Hematopoietic multipotent progenitor cell treated with erythropoietin and hydrocortisone succinate and interleukin-3 and kit ligand, for 6 days (in vitro differentiated cells): ENCODE data around the gene SPATA25.
"Not testable (repeated sequence)": the region's sequence is repeated elsewhere in the genome, so short reads cannot be mapped to it uniquely, and the experiment has no call there.

ENCODE experiments used
- DNase-seq: peaks from one replicate; pipeline ENCODE4 v3.0.0-alpha.2; 2015

The SPATA25 gene

DNA sequence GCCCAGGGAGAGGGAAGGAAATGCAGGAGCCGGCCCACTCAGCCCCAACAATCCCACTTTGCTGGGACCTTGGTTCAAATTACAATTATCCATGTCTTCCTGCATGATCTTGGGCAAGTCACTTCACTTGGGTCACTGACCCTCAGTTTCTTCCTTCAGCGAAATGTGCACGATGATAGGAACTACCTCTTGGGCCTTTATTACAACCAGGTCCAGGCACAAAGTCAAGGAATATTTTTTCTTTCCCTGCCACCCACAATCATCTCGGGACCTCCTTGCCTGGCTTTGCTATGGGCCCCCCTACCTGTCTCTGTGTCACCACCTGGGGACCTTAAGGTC lies 24.9 kb upstream of the SPATA25 start:
- DNase-seq, result no peak

DNA sequence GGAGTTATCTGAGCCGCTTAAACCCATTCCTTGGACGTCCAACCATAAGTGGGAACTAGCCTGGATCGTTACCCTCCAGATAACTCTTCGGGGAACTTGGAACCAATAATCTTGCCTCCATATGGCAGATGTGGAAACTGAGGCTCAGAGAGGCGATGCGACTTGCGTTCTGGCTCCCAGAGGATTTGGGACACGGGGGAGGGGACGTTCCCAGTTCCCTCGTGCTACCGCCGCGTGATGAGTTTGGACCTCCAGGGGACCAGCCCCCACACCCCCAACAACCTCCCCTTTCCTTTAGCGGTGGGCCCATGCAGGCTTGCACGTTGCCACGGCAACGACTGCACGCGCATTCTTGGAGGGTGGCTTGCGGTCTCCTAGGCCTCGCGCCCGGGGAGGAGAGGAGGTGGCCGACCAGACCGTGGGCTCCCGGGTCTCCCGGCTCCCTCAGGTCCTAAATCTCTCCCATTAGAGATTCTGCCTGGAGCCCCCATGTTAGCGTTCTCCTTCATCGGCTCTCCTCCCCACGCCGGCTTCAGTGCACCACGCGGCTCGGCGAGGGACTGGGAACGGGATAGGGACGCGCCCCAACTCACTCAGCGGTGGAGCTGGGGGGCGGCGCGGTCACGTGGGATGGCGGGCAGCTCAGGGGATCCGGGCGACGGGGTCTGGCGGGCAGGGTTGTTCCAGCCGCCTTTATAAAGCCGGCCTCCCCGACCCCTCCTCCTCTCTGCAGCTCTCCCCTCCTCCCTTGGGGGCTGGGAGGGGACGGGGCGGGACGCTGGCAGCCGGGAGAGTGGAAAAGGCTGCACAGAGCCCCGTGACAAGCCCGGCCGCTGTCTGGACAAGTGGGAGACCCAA lies 24.3 kb upstream of the SPATA25 start, which contains the start of gene PLTP:
Gene PLTP, minus strand, starts transcription at position 670 of the 858 bp plus-strand sequence. CDS start 703 bp downstream, outside the sequence.
- peak; percentile 72 for DNase-seq

DNA sequence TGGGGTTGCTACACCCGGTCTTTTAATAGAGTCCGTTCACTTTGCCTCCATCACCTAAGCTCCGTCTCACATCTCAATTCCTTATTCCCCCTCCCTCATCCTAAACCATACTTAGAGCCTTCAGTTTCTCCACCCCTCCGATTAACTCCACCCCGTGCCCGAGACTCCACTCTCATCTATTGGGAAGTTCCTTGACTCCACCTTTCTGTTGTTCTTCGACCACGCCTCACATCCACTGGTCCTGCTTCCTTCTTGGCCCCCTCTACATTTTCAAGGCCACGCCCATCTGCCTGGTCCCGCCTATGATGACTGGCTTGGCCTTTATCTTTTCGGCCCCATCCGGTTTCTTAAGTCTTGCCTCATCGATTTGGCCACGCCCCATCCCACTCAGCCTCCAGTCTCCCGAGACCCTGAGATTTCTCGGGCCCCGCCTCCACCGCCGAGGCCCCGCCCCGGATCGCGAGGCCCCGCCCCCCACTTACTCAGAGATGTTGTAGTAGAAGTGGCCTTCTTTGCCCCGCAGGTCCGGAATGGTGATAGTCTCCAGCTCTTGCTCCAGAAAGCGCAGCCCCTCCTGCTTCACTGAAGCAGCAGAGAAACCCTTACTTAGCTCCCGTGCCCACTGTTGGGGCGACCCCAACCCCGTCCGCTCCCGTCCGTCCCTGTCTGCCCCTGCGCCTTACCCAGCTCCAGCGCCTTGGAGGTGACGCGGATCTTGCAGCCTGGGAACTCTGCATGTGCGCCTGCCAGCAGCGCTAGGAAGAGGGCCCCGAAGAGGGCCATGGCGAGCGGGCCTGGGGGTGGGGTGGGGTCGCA lies 23.5 kb upstream of the SPATA25 start:
- DNase-seq, result peak; percentile 100

DNA sequence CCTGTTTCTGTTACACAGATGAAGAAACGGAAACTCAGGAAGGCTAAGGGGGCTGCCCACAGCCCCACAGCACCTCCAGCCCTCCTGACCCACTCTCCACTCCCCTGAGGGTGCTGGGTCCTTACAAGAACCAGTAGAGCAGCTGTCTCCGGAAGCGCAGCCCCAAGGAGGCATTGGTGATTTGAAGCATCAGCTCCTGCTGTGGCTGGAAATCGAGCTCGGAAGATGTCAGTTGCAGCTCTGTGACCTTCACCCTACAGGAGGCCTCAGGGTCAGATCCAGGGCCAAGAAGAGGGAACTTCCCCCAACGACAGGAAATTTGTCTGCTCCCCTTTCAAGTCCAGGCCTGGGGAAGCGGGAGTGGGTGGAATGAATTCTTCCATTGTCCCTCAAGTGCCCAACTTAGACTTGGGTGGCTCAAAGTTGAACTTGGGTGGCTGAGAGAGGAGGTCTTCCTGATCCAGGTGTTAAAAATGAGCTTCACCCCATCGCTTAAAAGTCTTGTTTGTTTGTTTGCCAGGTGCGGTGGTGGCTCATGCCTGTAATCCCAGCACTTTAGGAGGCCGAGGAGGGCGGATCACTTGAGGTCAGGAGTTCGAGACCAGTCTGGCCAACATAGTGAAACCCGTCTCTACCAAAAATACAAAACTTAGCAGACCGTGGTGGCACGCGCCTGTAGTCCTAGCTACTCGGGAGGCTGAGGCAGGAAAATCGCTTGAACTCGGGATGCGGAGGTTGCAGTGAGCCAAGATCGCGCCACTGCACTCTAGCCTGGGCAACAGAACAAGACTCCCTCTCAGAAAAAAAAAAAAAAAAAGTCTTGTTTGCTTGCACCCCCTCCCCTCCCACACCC lies 22.6 kb upstream of the SPATA25 start:
- no peak for DNase-seq

DNA sequence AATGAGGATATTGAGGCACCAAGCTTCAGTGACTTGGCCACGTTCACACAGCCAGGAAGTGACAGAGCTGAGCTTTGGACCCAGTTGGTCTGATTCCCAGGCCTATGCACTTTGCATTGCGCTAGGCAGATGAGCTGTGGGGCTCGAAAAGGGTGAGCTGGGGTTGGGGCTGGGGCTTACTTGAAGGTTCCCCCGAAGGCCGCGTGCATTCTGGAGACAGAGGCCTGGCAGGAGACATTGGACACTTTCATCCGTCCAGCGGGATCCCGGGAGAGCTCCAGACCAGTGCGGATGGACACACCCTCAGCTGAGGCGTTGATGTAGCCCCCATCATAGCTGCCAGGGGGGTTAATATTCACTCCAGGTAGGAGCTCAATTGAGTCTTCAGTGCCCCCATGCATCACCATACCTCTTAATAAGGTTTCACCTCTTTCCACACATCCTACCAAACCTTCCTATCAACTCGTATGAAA lies 21.9 kb upstream of the SPATA25 start:
- no peak for DNase-seq

DNA sequence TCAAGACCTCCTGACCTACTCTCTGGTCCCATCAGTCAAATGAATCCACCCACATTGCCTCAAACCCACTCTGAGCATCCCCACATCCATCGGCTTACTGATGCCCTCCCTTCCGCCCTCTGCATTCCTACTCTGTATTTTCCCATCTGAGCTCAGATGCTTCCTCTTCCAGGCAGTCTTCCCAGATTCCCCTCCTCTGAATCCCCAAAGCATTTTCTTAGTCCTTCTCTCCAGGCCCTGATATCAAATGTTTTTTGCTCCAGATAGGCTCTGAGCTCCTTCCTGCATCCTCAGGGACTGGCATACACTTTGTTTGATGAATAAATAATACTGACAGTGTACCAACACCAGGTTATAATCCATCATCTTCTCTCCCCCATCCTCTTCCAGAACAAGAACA lies 20.7 kb upstream of the SPATA25 start:
- DNase-seq, result no peak

DNA sequence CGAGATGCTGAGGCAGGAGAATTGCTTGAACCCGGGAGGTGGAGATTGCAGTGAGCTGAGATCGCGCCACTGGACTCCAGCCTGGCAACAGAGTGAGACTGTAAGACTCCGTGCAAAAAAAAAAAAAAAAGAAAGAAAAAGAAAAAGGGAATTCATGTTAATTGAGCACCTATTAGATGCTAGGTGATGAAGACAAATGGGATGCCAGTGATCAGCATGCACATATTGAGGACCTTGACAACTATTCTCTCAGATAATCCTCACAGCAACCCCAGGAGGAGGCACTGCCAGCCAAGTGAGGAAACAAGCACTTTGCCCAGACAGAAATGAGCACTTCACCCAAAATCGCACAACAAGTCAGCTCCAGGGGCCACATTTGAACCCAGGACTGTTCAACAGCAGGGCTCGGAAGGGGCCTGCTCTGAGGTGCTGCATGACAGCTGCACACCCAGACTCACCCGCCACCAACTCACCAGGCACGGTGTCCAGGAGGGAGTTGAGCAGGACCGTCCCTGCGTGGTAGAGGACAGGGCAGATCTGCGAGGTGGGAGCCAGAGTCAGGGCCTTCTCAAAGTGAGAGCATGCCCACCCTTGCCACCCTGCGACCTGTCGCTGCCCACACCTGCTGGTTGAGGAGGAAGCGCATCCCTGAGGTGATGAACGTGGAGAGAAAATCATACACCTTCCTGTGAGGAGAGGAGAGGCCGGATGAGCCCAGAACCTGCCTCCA lies 20.0 kb upstream of the SPATA25 start:
- no peak for DNase-seq

DNA sequence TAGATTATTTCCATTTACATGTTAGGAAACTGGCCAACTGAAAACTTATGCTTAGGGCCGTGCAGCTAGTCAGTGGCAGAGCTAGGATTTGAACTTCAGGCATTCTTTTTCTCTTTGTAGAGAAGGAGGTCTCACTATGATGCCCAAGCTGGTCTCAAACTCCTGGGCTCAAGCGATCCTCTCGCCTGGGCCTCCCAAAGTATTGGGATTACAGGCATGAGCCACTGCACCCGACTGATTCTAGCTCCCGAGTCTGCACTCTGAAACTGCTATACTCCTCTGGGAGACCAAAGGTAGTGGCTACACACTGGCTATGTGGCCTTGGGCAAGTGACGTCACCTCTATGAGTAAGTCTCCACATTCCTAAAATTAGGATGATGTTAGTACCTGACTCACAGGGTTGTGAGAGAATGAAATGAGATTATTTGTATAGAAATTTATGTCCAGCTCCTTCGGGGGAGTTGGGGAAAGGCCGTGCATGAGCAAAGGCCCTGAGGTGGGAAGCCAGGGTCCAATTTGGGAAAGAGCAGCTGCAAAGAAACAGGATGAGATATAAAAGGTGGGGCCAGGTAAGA lies 18.2 kb upstream of the SPATA25 start:
- DNase-seq, result no peak

DNA sequence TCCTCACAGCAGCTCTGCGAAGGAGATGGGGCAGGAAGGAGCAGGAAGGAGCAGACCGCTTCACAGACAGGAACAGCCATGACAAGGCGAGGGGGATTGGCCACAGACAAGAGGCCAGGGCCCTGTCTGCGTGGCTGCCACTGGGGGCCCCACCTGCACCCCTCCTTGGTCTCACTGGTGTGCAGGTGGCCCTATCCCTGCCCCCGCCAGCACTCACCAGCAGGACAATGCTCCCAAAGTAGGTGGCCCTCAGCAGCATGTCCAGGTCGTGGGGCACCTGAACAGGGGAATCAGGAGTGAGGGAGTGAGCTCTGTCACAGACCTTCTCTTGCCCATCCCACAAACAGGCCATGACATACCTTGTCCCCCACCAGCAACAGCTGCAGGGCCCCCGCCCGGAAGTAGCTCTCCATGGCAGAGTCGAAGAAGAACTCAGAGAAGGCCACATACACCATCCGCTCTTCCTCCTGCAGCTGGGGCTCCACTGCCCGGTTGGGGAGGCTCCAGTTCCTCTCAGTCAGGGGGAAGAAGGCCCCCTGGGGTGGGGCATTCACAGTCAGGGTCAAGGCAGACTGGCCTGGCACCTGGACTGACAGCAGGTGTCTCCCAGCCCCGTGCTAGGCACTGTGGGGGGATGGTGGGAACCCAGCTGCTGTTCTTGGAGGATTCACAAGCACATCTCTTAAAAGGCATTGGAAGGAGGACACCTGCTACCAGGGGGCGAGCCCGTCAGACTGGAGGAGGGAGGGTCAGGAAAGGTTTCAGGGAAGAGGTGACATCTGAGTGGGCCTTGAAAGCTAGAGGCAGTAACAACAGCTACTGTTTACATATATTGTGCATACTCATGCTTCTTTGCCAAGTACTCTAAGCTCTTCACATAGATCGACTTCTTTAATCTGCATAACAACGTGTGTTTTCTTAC lies 17.4 kb upstream of the SPATA25 start:
- no peak for DNase-seq

DNA sequence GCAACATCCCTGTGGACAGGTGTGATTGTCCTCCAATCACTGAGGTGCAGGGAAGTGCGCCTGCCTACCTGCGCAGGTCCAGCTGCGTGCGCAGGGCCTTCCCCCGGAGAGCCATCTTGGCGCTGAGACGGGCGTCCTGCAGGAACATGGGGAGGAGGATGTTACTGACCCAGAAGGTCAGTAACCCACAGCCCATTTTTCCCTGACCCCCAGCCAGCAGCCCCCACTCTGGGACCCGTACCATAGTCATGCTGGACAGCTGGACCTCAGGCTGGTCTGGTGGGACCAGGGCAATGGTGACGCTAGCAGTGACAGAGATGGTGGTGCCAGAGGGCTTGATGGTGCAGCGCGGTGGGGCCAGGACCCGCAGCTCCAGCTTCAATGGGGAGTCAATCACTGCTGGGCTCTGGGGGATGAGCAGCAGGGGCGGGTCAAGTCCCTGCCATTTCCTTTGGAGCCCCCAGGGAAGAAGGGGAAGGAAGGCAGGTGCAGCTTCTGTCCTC lies 14.8 kb upstream of the SPATA25 start:
- no peak for DNase-seq

DNA sequence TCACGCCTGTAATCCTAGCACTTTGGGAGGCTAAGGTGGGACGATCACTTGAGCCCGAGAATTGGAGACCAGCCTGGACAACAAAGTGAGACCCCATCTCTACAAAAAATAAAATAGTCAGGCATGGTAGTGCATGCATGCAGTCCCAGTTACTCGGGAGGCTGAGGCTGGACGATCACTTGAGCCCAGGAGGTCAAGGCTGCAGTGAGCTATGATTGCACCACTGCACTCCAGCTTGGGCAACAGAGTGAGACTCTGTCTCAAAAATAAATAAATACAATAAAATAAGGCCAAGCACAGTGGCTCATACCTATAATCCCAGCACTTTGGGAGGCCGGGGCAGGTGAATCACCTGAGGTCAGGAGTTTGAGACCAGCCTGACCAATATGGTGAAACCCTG lies 13.9 kb upstream of the SPATA25 start:
- not testable (repeated sequence) for DNase-seq

DNA sequence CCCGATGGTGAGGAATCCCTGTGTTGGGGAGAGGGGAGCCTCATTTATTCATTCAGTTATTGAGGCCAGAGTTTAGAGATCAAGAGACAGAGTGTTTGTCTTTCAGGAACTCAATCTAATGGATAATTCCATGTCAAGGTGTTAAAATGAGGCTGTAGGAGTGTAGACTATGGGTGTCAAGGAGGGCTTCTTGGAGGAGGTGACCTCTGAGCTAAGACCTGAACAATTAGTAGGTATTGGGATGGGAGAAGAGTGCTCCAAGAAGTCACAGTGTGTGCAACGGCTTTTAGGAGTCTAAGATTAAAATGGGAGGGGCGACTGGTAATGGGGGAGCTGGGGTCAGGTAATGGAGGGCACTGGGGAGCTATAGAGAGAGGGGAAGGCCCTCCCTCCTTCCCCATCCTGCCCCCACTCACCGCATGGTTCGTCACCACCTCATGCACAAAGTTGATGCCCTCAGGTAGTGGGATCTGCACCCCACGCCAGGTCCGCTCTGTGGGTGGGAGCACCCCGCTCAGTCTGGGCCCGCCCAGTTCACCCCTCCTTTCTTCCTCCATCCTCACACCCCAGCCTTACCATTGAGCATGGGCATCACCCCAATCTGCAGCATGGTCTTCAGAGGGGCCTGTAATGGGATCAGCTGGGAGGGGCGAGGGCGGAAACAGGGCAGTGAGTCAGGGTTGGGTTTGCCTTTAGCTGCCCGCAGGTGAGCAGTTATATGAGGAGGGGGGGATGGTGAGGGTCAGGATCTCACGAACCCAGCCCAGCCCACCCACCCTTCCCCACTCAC lies 11.8 kb upstream of the SPATA25 start:
- DNase-seq, result no peak

DNA sequence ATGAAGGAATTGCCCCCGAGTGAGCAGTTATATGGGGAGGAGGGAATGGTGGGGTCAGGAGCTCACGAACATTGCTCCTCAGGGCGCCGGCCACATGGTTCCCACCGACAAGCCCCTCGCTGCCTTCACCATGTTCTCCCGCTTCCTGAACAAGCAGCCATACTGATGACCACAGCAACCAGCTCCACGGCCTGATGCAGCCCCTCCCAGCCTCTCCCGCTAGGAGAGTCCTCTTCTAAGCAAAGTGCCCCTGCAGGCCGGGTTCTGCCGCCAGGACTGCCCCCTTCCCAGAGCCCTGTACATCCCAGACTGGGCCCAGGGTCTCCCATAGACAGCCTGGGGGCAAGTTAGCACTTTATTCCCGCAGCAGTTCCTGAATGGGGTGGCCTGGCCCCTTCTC lies 10.9 kb upstream of the SPATA25 start:
- DNase-seq, result no peak

DNA sequence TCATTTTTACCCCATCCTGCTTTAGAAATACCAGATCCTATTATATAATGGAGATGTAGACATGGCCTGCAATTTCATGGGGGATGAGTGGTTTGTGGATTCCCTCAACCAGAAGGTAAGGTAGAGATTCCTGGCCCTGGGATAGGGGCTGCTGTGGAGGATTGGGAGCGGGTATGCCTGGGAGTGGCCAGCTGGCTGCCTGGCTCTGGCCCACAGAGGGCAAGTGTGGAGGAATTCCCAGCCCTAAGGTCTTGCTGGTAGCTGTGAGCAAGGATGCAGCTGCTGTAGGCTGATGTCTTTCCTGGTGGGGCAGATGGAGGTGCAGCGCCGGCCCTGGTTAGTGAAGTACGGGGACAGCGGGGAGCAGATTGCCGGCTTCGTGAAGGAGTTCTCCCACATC lies 10.3 kb upstream of the SPATA25 start:
- no peak for DNase-seq

DNA sequence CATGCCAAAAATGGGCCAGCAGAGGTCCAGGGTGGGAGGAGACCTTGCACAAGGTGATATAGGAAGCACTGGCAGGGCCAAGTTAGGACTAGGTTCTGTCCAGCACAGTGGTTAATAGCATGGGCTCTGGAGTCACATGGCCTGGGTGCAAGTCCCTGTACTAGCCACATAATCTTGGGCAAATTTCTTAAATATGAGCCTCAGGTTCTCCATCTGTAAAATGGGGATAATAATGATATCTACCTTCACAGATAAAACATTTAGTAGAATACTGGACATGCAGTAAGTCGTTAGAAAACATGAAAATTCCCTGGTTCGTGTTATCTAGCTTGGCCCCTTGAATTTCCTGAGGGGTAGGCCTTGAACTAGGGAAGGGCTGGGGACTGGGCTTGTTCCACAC lies 9.9 kb upstream of the SPATA25 start:
- no peak for DNase-seq

DNA sequence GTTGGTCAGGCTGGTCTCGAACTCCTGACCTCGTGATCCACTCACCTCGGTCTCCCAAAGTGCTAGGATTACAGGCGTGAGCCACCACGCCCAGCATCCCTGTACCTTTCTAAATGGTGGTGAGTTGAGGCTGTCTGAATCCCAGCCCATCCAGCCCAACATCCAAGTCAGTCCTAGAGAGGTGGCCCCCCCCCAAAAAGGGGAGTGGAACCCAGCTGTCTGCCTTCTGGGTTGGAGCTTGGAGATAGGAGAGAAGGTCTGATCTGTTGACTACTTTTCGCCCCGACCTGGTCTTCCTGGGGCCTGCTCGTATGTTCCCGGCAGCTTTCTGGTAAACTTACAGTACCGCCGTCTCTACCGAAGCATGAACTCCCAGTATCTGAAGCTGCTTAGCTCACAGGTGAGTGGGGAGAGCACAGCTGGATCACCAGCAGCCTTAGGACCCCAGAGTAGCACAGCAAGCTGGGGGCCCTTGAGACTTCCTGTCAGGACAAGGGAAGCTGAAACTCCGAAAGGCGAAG lies 9.3 kb upstream of the SPATA25 start:
- no peak for DNase-seq

DNA sequence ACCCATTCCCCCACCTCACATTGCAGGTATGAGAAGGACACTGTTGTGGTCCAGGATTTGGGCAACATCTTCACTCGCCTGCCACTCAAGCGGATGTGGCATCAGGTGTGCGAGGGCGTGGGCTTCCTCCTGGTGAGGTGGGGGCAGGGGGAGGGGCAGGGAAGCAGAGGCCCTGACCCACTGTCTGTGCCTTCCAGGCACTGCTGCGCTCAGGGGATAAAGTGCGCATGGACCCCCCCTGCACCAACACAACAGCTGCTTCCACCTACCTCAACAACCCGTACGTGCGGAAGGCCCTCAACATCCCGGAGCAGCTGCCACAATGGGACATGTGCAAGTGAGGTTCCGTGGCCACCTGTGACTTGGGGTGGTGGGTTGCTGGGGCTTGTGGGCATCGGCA lies 7.4 kb upstream of the SPATA25 start:
- no peak for DNase-seq

DNA sequence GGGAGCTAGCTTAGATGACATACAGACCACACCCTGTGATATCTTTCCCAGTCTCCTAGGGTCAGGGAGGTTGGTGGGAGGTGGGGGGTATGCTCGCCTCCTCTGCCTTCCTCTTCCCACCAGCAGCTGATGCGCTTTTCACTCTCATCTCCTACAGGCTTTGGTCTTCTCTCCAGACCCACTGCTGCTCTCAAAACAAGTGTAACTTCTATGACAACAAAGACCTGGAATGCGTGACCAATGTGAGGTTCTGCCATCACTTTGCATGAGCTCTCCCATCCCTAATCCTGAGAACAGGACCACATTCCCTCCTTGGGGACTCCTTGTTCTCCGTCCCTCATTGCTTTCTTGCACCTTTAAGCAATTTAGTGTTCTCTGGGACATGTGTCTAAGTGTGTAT lies 6.4 kb upstream of the SPATA25 start:
- no peak for DNase-seq

DNA sequence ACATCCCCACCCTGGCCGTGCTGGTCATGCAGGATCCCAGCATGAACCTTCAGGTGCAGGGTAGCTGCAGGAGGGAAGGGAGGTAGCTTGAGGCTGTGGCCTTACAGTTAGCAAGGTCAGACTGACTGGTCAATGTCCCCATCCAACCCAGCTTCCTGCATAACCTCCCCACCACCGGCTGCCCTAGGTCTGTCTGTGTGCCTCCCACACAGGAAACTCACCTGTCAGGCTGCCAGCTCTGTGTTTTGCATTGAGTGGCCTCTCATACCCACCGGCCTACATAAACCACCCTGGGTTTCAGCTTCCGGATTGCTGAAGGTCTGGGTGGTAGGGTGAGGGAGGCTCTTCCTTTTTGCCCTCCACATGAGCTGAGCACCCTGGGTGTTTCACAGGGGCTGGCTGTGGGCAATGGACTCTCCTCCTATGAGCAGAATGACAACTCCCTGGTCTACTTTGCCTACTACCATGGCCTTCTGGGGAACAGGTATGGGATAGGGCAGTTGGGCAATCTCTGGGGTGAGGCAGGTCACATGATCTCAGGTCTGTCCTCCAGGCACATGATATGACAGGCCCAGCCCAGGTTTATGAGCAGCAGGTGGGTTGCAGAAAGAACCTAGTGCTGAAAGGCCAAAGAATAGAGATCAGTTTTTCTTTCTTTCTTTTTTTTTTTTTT lies 5.5 kb upstream of the SPATA25 start:
- DNase-seq, result no peak
